WI38 (cell line): ENCODE measurements around the gene GALNS.

Experiments used
- H3K4me3 ChIP-seq: 2 replicates; pipeline ENCODE4 v1.5.1; 2011; ENCODE audit warnings: low read depth, mild to moderate bottlenecking, control low read depth, low read length
- CTCF ChIP-seq: IDR thresholded peaks from 2 replicates; pipeline ENCODE4 v1.5.1; 2012; ENCODE audit warnings: low read depth, mild to moderate bottlenecking, control low read depth, low read length

GALNS gene

GRCh38 chr16:88854306-88855111 lies 2.2 kb downstream of the GALNS start:
- no peak for TF ChIP-seq CTCF
- no peak overlapping the region for H3K4me3 ChIP-seq

- H3K4me3 ChIP-seq = no peak overlapping the region
- TF ChIP-seq CTCF = no peak
Measured at GRCh38 chr16:88853325-88853941, 3.3 kb downstream of the GALNS start.

GRCh38 chr16:88851616-88852015 lies 5.1 kb downstream of the GALNS start:
- TF ChIP-seq CTCF = no peak
- no peak overlapping the region for H3K4me3 ChIP-seq

GRCh38 chr16:88850531-88851199 lies 6.1 kb downstream of the GALNS start:
- no peak for TF ChIP-seq CTCF
- H3K4me3 ChIP-seq = no peak overlapping the region

- no peak for TF ChIP-seq CTCF
Measured at GRCh38 chr16:88848557-88848956, 8.2 kb downstream of the GALNS start.

GRCh38 chr16:88847654-88848053 lies 9.1 kb downstream of the GALNS start:
- TF ChIP-seq CTCF = no peak
- H3K4me3 ChIP-seq = no peak overlapping the region

More at GRCh38 chr16:88848557-88848956, 8.2 kb downstream of the GALNS start:
- no peak overlapping the region for H3K4me3 ChIP-seq

- TF ChIP-seq CTCF = no peak
- no peak overlapping the region for H3K4me3 ChIP-seq
Measured at GRCh38 chr16:88846088-88846487, 10.7 kb downstream of the GALNS start.
